Measurements from ENCODE around the gene OR3A2. TPM values are rescaled to one million over a fixed set of nuclear protein-coding genes. Genes with fewer than 3 reads are reported as not detected.
"Not testable (repeated sequence)": the region's sequence is repeated elsewhere in the genome, so short reads cannot be mapped to it uniquely, and the experiment has no call there.

The OR3A2 gene
- 1 to 10 TPM; 5.1 to 5.8 TPM for total RNA-seq
- polyA plus RNA-seq = 1 to 10 TPM in 1 of 3 donors, under 1 TPM in 1, not detected in 1; 0.91 to 1.4 TPM
- total RNA-seq = 0.06 to 3.1 (median 1.1) reads per million in 6 experiments

DNA sequence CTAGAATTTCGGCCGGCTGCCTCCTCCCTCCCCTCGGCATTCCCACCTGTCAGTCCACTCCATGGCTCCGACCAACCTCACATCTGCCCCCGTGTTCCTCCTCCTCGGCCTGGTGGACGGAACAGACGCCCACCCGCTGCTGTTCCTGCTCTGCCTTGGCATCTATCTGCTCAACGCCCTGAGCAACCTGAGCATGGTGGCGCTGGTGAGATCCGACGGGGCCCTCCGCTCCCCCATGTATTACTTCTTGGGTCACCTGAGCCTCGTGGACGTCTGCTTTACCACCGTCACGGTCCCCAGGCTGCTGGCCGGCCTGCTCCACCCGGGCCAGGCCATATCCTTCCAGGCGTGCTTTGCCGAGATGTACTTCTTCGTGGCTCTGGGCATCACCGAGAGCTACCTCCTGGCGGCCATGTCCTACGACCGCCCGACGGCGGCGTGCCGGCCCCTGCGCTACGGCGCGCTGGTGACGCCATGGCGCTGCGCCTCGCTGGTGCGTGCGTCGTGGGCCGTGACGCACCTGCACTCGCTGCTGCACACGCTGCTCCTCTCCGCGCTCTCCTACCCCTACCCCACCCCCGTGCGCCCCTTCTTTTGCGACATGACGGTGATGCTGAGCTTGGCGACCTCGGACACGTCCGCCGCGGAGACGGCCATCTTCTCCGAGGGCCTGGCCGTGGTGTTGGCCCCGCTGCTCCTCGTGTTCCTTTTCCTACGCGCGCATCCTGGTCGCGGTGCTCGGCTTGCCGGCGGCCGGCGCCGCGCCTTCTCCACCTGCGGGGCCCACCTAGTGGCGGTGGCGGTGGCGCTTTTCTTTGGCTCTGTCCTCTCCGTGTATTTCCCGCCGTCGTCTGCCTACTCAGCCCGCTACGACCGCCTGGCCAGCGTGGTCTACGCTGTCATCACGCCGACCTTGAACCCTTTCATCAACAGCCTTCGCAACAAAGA, at the start of gene OR3A2:
OR3A2 (minus strand) TSS at position 440 of the 948 bp plus-strand sequence.
- peak within 1 kb of the TSS in 7 of 10 donors; percentile 38 to 91 (median 76) for H3K27ac Mint-ChIP-seq
- H3K4me1 Mint-ChIP-seq = peaks cover 0 to 15% (median 2%) of the 10 kb centered on the region in 4 donors
- peaks cover 0 to 8% (median 4%) of the 10 kb centered on the region in 3 donors for H3K36me3 Mint-ChIP-seq
- peaks cover 0 to 17% (median 5%) of the 10 kb centered on the region in 9 donors for H3K9me3 Mint-ChIP-seq
- peak; percentile 83 to 94 for ATAC-seq
- peak within 1 kb of the TSS; percentile 50 to 88 (median 74) for H3K4me3 Mint-ChIP-seq
- POLR2A ChIA-PET = interaction anchor here (0.6 to 1.2 kb wide), 2 partner anchors 136 to 758 kb away, joined by 3 to 4 read pairs; no protein-coding TSS in a partner anchor
- DNase-seq = peak in 8 of 10 donors; percentile 0 to 71 (median 38)
- peaks cover 24 to 63% (median 32%) of the 10 kb centered on the region in 5 donors for H3K27me3 Mint-ChIP-seq

GRCh38 chr17:3433741-3434140, 47.6 kb upstream of the OR3A2 start, which contains the start of gene OR1E2:
Gene OR1E2, minus strand, starts transcription at chr17:3433841. Its CDS starts 0 bp downstream, at chr17:3433841.
- Mint-ChIP-seq H3K4me1 (no peaks in the 10 kb centered on the region), H3K9me3 (peaks cover 0 to 13% (median 9%) of the 10 kb centered on the region in 9 donors), H3K4me3 (no peak within 1 kb of the TSS), H3K27ac (peak within 1 kb of the TSS in 1 of 10 donors; percentile 74), H3K36me3 (peaks cover 0 to 4% (median 2%) of the 10 kb centered on the region in 3 donors), H3K27me3 (peaks cover 15 to 22% (median 20%) of the 10 kb centered on the region in 5 donors)
- POLR2A ChIA-PET = no interaction called here
- DNase-seq (no peak), ATAC-seq (no peak)

DNA sequence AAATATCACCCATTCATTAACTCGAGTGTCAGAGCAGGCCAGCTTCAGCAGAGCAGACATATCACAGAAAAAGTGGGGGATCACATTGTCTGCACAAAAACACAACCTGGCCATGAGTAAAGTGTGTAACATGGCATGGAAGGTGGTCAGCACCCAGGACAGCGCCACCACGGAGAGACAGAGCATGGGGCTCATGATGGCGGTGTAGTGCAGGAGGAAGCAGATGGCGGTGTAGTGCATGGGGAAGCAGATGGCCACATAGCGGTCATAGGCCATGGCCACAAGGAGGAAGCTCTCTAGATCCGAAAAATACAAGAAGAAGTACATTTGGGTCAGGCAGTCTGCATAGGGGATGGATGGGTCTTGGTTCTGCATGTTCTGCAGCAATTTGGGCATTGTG, 47.1 kb upstream of the OR3A2 start:
- POLR2A ChIA-PET, H3K27ac Mint-ChIP-seq, H3K4me1 Mint-ChIP-seq, ATAC-seq, H3K4me3 Mint-ChIP-seq, H3K36me3 Mint-ChIP-seq: not testable (repeated sequence)
- peak in 2 of 10 donors; percentile 4 to 6 for DNase-seq
- Mint-ChIP-seq H3K27me3 (peaks cover 11 to 21% (median 16%) of the 10 kb centered on the region in 5 donors), H3K9me3 (peaks cover 0 to 16% (median 10%) of the 10 kb centered on the region in 9 donors)

DNA sequence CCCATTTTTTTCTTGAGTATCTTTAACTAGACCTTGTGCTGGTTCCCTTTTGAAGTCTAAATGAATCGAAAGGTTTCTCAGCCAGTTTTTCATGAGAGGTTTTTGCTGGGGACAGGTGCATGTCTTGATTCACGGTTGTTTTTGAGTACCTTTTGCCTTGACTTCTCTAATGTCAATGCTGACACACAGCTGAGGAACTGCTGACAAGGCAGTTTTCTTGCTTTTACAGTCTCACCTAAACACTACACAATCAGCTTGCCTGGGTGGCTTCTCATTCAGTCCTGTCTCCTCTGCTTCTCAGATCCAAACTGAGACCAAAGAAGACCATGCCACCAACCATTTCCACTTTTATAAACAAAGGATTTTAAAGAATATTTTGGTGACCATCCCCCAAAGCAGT, 32.1 kb upstream of the OR3A2 start:
- H3K36me3 Mint-ChIP-seq = peaks cover 0 to 5% (median 0%) of the 10 kb centered on the region in 3 donors
- peaks cover 16 to 28% (median 17%) of the 10 kb centered on the region in 5 donors for H3K27me3 Mint-ChIP-seq
- no peak overlapping the region for H3K4me3 Mint-ChIP-seq
- H3K4me1 Mint-ChIP-seq = no peaks in the 10 kb centered on the region
- ATAC-seq (no peak), DNase-seq (no peak)
- H3K9me3 Mint-ChIP-seq = peaks cover 0 to 3% (median 0%) of the 10 kb centered on the region in 9 donors
- POLR2A ChIA-PET = no interaction called here
- no peak overlapping the region for H3K27ac Mint-ChIP-seq

- POLR2A ChIA-PET = no interaction called here
- no peak for ATAC-seq
- Mint-ChIP-seq H3K4me1 (peaks cover 0 to 2% (median 0%) of the 10 kb centered on the region in 4 donors), H3K36me3 (peaks cover 0 to 9% (median 2%) of the 10 kb centered on the region in 3 donors), H3K27me3 (peaks cover 12 to 27% (median 20%) of the 10 kb centered on the region in 5 donors), H3K4me3 (no peak overlapping the region), H3K9me3 (peaks cover 0 to 3% (median 0%) of the 10 kb centered on the region in 9 donors), H3K27ac (no peak overlapping the region)
- no peak for DNase-seq
Observed at GRCh38 chr17:3415610-3416009, 29.5 kb upstream of the OR3A2 start.

- peaks cover 19 to 56% (median 34%) of the 10 kb centered on the region in 5 donors for H3K27me3 Mint-ChIP-seq
- H3K27ac Mint-ChIP-seq, ATAC-seq, H3K4me1 Mint-ChIP-seq, DNase-seq, POLR2A ChIA-PET: not testable (repeated sequence)
- peaks cover 6 to 25% (median 9%) of the 10 kb centered on the region in 3 donors for H3K36me3 Mint-ChIP-seq
- H3K4me3 Mint-ChIP-seq = peak overlapping the region in 1 of 10 donors; percentile 8
- H3K9me3 Mint-ChIP-seq = peaks cover 2 to 25% (median 13%) of the 10 kb centered on the region in 9 donors
Observed at GRCh38 chr17:3412216-3412615, 26.1 kb upstream of the OR3A2 start.

DNA sequence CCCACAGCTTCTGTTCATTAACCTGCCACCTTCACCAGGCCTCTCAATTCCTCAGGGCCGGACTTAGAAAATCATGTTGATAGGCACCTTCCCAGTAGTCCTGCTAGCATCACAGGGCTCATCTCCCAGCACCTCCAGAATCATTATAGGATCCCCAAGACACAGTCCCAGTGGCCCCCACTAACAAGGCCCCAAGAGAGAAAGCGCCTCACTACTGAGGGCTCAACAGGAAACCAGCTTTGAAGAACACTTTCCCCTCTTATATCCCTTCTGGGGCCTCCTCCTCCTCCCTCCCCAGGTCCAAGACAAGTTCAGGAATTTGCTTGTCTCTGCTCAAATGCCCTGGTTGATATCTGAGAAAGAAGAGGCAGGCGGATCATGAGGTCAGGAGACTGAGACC, 25.0 kb upstream of the OR3A2 start, which contains the start of gene OR3A3:
OR3A3 (plus strand) TSS at position 301 of the 400 bp plus-strand sequence.
- peaks cover 4 to 36% (median 22%) of the 10 kb centered on the region in 9 donors for H3K9me3 Mint-ChIP-seq
- H3K36me3 Mint-ChIP-seq = peaks cover 7 to 30% (median 9%) of the 10 kb centered on the region in 3 donors
- DNase-seq (no peak), ATAC-seq (no peak)
- POLR2A ChIA-PET = no interaction called here
- peak within 1 kb of the TSS in 1 of 10 donors; percentile 8 for H3K4me3 Mint-ChIP-seq
- H3K4me1 Mint-ChIP-seq = peaks cover 0 to 2% (median 0%) of the 10 kb centered on the region in 4 donors
- peaks cover 24 to 64% (median 39%) of the 10 kb centered on the region in 5 donors for H3K27me3 Mint-ChIP-seq
- H3K27ac Mint-ChIP-seq = no peak within 1 kb of the TSS

DNA sequence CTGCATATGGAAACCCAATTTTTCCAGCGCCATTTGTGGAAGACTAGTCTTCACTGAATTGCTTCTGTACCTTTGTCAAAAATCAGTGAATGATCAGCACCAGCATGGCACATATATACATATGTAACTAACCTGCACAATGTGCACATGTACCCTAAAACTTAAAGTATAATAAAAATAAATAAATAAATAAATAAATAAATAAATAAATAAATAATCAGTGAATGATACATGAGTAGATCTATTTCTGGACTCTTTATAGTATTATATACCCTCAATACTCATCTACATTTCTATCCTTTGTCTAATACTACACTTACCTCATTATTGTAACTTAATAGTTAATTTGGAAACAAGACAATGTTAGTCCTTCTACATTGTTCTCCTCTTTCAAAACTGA, 17.7 kb upstream of the OR3A2 start:
- DNase-seq, ATAC-seq, H3K4me3 Mint-ChIP-seq, H3K4me1 Mint-ChIP-seq, H3K27ac Mint-ChIP-seq, POLR2A ChIA-PET: not testable (repeated sequence)
- peaks cover 14 to 53% (median 22%) of the 10 kb centered on the region in 5 donors for H3K27me3 Mint-ChIP-seq
- H3K36me3 Mint-ChIP-seq = peaks cover 5 to 20% (median 7%) of the 10 kb centered on the region in 3 donors
- H3K9me3 Mint-ChIP-seq = peaks cover 4 to 27% (median 22%) of the 10 kb centered on the region in 9 donors

GRCh38 chr17:3401786-3402185, 15.7 kb upstream of the OR3A2 start:
- H3K4me3 Mint-ChIP-seq = no peak overlapping the region
- peaks cover 6 to 41% (median 18%) of the 10 kb centered on the region in 5 donors for H3K27me3 Mint-ChIP-seq
- no peaks in the 10 kb centered on the region for H3K4me1 Mint-ChIP-seq
- H3K36me3 Mint-ChIP-seq = peaks cover 0 to 4% (median 0%) of the 10 kb centered on the region in 3 donors
- peaks cover 0 to 13% (median 7%) of the 10 kb centered on the region in 9 donors for H3K9me3 Mint-ChIP-seq
- POLR2A ChIA-PET = no interaction called here
- DNase-seq = no peak
- H3K27ac Mint-ChIP-seq = no peak overlapping the region
- no peak for ATAC-seq

GRCh38 chr17:3400055-3400454, 13.9 kb upstream of the OR3A2 start:
- Mint-ChIP-seq H3K27me3 (peaks cover 13 to 38% (median 17%) of the 10 kb centered on the region in 5 donors), H3K4me3 (no peak overlapping the region), H3K27ac (no peak overlapping the region), H3K4me1 (no peaks in the 10 kb centered on the region), H3K9me3 (peaks cover 0 to 7% (median 0%) of the 10 kb centered on the region in 9 donors), H3K36me3 (peaks cover 0 to 4% (median 3%) of the 10 kb centered on the region in 3 donors)
- DNase-seq = no peak
- no peak for ATAC-seq
- POLR2A ChIA-PET = no interaction called here

GRCh38 chr17:3398310-3398709, 12.2 kb upstream of the OR3A2 start, which contains the start of gene OR1E1:
Gene OR1E1, minus strand, starts transcription at chr17:3398410. Its CDS starts 0 bp downstream, at chr17:3398410.
- H3K27ac Mint-ChIP-seq = no peak within 1 kb of the TSS
- H3K27me3 Mint-ChIP-seq = peaks cover 19 to 47% (median 20%) of the 10 kb centered on the region in 5 donors
- H3K4me3 Mint-ChIP-seq = no peak within 1 kb of the TSS
- peaks cover 0 to 8% (median 3%) of the 10 kb centered on the region in 3 donors for H3K36me3 Mint-ChIP-seq
- DNase-seq (no peak), ATAC-seq (no peak)
- H3K4me1 Mint-ChIP-seq = peaks cover 0 to 2% (median 0%) of the 10 kb centered on the region in 4 donors
- POLR2A ChIA-PET = no interaction called here
- peaks cover 0 to 7% (median 2%) of the 10 kb centered on the region in 9 donors for H3K9me3 Mint-ChIP-seq

- H3K4me1 Mint-ChIP-seq, H3K9me3 Mint-ChIP-seq, H3K36me3 Mint-ChIP-seq, DNase-seq, ATAC-seq, H3K27ac Mint-ChIP-seq, H3K4me3 Mint-ChIP-seq, POLR2A ChIA-PET: not testable (repeated sequence)
- H3K27me3 Mint-ChIP-seq = peaks cover 17 to 44% (median 22%) of the 10 kb centered on the region in 5 donors
Observed at GRCh38 chr17:3397801-3398200, 11.7 kb upstream of the OR3A2 start.
